MCF 10A (cell line): ENCODE data around the gene CD79B. TPM values are rescaled to one million over a fixed set of nuclear protein-coding genes. Genes with fewer than 3 reads are reported as not detected.

Experiments
- BruUV-seq: library from RNA; stranded (reverse); fragments of 400-500 nt; replicated peaks from 2 replicates; lab custom pipeline; 2021; lab: Mats Ljungman, UMichigan
- CTCF ChIA-PET: fragments of 300-600 bp; sonication (Branson Sonifier 250); formaldehyde crosslinking; extraction: SDS; loops from one replicate; lab custom pipeline; 2021; ENCODE audit warnings: antibody characterized with exemption, inconsistent platforms; lab: Yijun Ruan, JAX
- POLR2A ChIA-PET: fragments of 300-600, 350-650 bp; sonication (Branson Sonifier 250); formaldehyde crosslinking; extraction: SDS; loops from one replicate; lab custom pipeline; 2020; ENCODE audit warnings: antibody characterized with exemption, inconsistent platforms; lab: Yijun Ruan, JAX
- DNase-seq: peaks from one replicate; pipeline ENCODE4 v3.0.0-alpha.2; 2018; ENCODE audit not compliant: unreplicated experiment
- H3K27ac Mint-ChIP-seq: one replicate; pipeline ENCODE4 v1.8.0; 2022; ENCODE audit warnings: mild to moderate bottlenecking, low read depth, mixed read lengths; ENCODE audit not compliant: unreplicated experiment
- H3K27me3 Mint-ChIP-seq: one replicate; pipeline ENCODE4 v1.8.0; 2022; ENCODE audit warnings: mixed read lengths; ENCODE audit not compliant: insufficient read depth, unreplicated experiment
- H3K36me3 Mint-ChIP-seq: one replicate; pipeline ENCODE4 v1.8.0; 2022; ENCODE audit warnings: mild to moderate bottlenecking, moderate library complexity, mixed read lengths; ENCODE audit not compliant: insufficient read depth, unreplicated experiment
- H3K4me1 Mint-ChIP-seq: one replicate; pipeline ENCODE4 v1.8.0; 2022; ENCODE audit warnings: mixed read lengths; ENCODE audit not compliant: insufficient read depth, unreplicated experiment
- H3K4me3 Mint-ChIP-seq: one replicate; pipeline ENCODE4 v1.8.0; 2022; ENCODE audit warnings: mild to moderate bottlenecking, moderate library complexity, mixed read lengths; ENCODE audit not compliant: unreplicated experiment
- H3K9me3 Mint-ChIP-seq: one replicate; pipeline ENCODE4 v1.8.0; 2022; ENCODE audit warnings: mixed read lengths; ENCODE audit not compliant: unreplicated experiment
- intact Hi-C: fragments of 100-400 bp; cut with micrococcal nuclease; formaldehyde crosslinking; loops from 2 replicates; pipeline ENCODE4 v1.14.1; 2022
- total RNA-seq: library from RNA; stranded (reverse); gene quantifications from 2 replicates; pipeline ENCODE4 v1.2.3, GENCODE V29; 2022
- TF ChIP-seq, protein P1 (sequence below): fragments of 200-600 bp; IDR thresholded peaks from one replicate; pipeline ENCODE4 v1.8.0; 2022; ENCODE audit warnings: antibody characterized with exemption, mild to moderate bottlenecking; ENCODE audit not compliant: unreplicated experiment

Gene CD79B
- total RNA-seq, 1 experiment from 2014 or later = not detected

DNA sequence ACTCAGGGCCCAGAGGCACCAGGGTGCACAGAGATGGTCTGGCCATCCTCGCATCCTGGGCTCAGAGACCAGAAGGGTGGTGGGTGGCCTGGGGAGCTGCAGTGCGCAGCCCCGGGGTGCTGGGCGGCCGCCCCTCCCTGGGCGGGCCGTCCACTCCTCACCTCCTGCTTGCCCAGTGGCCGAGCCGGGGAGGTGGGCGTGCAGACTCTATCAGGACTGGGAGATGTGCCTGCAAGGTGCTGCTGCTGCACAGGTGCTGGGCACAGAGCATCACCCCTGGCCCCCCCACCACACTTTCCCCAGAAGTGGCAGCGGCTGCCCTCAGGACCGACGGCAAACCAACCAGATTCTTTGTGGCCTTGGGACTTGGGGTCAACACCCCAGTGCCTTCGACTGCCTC, 40.7 kb upstream of the CD79B start, which contains the start of gene SCN4A:
TSS of gene SCN4A (minus strand) at position 123 of the 400 bp plus-strand sequence. CDS start at position 46, 77 bp downstream.
- Mint-ChIP-seq H3K27ac (no peak within 1 kb of the TSS), H3K9me3 (no peaks in the 10 kb centered on the region), H3K36me3 (no peaks in the 10 kb centered on the region), H3K4me3 (no peak within 1 kb of the TSS), H3K27me3 (no peaks in the 10 kb centered on the region), H3K4me1 (peaks cover 20% of the 10 kb centered on the region)
- TF ChIP-seq, protein P1, sequence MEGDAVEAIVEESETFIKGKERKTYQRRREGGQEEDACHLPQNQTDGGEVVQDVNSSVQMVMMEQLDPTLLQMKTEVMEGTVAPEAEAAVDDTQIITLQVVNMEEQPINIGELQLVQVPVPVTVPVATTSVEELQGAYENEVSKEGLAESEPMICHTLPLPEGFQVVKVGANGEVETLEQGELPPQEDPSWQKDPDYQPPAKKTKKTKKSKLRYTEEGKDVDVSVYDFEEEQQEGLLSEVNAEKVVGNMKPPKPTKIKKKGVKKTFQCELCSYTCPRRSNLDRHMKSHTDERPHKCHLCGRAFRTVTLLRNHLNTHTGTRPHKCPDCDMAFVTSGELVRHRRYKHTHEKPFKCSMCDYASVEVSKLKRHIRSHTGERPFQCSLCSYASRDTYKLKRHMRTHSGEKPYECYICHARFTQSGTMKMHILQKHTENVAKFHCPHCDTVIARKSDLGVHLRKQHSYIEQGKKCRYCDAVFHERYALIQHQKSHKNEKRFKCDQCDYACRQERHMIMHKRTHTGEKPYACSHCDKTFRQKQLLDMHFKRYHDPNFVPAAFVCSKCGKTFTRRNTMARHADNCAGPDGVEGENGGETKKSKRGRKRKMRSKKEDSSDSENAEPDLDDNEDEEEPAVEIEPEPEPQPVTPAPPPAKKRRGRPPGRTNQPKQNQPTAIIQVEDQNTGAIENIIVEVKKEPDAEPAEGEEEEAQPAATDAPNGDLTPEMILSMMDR = no peak
- CTCF ChIA-PET = no interaction called here
- intact Hi-C loops = no loop called here
- BruUV-seq = no TSS peak
- DNase-seq = no peak
- POLR2A ChIA-PET = no interaction called here

DNA sequence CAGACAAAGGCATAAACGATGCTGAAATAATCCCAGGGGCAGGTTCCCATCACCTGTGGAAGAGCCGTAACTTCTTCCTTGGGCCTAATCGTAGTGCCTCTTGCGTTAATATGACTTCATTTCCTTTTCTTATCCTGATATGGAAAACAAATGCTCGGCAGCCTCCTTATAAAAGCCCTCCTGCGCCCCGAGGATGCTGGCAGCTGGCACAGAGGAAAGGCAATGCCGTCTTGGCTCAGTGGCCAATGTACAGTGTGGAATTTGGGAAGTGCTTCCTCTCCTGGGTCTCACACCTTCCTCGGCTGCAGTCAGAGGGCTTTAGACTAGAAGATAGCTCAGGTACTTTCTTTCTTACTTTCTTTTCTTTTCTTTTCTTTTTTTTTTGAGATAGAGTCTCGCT, 37.1 kb upstream of the CD79B start:
- Mint-ChIP-seq H3K27me3 (no peaks in the 10 kb centered on the region), H3K9me3 (no peaks in the 10 kb centered on the region), H3K36me3 (no peaks in the 10 kb centered on the region), H3K4me1 (peaks cover 9% of the 10 kb centered on the region), H3K27ac (no peak overlapping the region), H3K4me3 (no peak overlapping the region)
- ChIA-PET CTCF (interaction anchor here (0.7 to 1.1 kb wide), 2 partner anchors 47 to 89 kb away, joined by 3 to 4 read pairs; no protein-coding TSS in a partner anchor), POLR2A (no interaction called here)
- DNase-seq = no peak
- intact Hi-C loops = no loop called here
- TF ChIP-seq, protein P1 = no peak
- no TSS peak for BruUV-seq

DNA sequence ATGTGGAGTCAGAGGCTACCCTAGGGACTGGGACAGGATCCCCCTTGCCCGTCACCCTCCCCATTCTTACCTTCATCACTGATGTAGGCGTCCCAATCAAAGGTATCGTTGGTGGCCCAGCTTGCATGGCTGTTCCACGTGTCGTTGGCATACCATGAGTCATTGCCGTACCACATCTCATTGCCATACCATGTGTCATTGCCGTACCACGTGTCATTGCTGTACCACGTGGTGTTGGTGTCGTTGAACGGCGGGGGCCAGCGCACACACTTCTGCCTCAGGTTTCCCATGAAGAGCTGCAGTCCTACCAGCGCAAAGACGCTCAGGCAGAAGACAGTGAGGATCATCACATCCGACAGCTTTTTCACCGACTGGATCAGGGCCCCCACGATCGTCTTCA, 35.8 kb upstream of the CD79B start:
- H3K4me3 Mint-ChIP-seq = no peak overlapping the region
- H3K9me3 Mint-ChIP-seq = no peaks in the 10 kb centered on the region
- intact Hi-C loops = no loop called here
- CTCF ChIA-PET = interaction anchor here (1.1 to 1.5 kb wide), 2 partner anchors 17 to 22 kb away, joined by 4 to 5 read pairs; no protein-coding TSS in a partner anchor
- no peak overlapping the region for H3K27ac Mint-ChIP-seq
- POLR2A ChIA-PET = no interaction called here
- BruUV-seq = no TSS peak
- H3K36me3 Mint-ChIP-seq = no peaks in the 10 kb centered on the region
- TF ChIP-seq, protein P1 = no peak
- no peaks in the 10 kb centered on the region for H3K27me3 Mint-ChIP-seq
- no peak for DNase-seq
- no peaks in the 10 kb centered on the region for H3K4me1 Mint-ChIP-seq

DNA sequence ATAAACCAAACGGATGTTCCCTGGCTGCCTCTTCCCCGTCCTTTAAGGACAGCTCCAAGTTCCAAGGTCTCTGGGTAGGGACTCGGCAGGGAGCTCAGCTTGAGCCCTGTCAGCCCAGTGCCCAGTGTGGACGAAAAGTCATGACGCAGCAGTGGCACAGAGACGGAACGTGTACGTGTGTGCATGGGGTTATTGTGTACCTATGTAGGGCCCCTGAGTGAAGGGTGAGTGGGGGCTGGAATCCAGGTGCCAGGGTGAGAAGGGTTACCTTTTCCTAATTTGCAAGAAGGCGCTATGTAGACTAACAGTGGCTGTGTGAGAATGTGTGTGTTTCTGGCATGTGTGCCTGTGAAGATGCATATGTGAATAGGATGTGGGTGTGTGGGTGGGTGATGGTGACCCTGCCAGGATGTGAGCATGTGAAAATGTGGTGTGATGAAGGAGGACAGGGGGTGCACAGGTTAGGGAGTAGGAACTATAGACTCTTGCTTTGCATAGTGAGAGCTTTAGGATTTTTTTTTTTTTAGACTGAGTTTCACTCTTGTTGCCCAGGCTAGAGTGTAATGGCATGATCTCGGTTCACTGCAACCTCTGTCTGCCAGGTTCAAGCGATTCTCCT, 34.6 kb upstream of the CD79B start:
- Mint-ChIP-seq H3K4me3 (no peak overlapping the region), H3K36me3 (no peaks in the 10 kb centered on the region), H3K27ac (no peak overlapping the region), H3K27me3 (no peaks in the 10 kb centered on the region), H3K9me3 (no peaks in the 10 kb centered on the region), H3K4me1 (no peaks in the 10 kb centered on the region)
- DNase-seq = no peak
- intact Hi-C loops = no loop called here
- BruUV-seq = no TSS peak
- CTCF ChIA-PET = interaction anchor here (0.6 kb wide), 1 partner anchor 132 kb away, joined by 3 read pairs; no protein-coding TSS in a partner anchor
- TF ChIP-seq, protein P1 = no peak
- POLR2A ChIA-PET = no interaction called here
